HG03520 (cell line): Measurements from ENCODE around the gene IQCM.

Experiments
- ATAC-seq: cut with Tn5 transposase; IDR thresholded peaks from one replicate; pipeline ENCODE4 v1.9.1; 2021; ENCODE audit warnings: mild to moderate bottlenecking, moderate library complexity; ENCODE audit not compliant: unreplicated experiment

IQCM gene

DNA sequence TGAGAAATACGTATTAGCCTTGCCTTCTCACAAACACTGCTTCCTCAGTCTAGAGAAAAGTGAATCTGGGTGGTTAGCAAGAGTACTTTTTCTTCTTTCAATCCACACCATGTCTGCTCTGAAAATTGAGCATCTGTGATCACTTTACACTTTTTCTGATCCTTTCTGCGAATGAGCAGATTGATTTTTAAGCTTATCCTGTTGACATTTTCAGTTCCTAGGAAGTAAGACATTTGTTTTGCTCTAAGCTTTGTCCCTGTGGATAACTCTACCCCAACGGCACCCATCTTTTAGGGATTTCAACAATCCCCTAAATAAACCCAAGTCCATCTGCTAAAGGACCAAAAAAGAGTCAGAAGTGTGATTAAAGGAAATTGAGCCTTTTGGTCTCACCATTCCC lies 487.5 kb downstream of the IQCM start:
- no peak for ATAC-seq

DNA sequence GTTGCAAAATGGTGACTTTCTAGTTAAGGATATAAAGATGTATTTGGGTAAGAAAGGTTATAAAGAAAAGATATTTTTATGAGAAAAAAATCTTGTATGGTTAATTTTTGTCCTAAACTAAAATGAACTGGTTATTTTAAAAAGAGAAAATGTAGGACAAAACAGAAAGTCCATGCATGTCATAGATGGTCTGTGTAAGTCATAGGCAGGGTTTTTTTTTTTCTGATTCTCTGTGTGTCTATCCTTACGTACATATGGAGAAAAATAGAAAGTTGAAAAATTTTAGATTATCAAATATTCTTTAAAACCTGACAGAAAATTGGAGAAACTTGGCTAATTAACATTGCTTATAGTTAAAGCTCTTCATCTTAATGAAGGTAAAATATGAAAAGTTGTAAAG lies 493.4 kb downstream of the IQCM start:
- no peak for ATAC-seq

DNA sequence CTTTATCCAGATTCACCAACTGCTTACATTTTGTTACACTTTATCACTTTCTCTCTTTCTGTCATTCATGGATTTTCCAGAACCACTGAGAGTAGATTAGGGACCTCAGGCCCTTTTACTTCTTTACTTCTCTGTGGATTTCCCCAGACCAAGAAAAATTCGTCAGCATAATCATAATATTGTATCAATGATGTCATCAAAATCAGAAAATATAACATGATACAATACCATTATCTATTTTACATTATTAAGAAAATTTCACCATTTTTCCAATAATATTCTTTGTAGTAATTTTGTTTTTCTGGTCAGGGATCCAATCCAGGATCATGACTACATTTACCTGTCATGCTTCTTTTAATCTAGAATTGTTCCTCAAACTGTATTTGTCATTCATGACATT lies 494.2 kb downstream of the IQCM start:
- no peak for ATAC-seq

DNA sequence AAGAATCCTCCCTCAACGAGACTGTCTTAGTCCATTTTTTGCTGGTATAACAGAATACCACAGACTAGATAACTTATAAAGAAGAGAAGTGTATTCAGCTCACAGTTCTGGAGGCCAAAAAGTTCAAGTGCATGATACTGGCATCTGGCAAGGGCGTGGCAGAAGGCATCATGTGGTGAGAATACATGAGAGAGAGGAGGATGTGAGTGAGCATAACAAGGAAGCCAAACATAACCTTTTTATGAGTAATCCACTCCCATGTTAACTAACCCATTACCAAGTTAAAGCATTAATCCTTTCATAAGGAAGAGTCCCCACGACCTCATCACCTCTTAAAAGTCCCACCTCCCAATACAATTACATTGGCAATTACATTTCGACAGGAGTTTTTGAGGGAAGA lies 504.6 kb downstream of the IQCM start:
- ATAC-seq = no peak

DNA sequence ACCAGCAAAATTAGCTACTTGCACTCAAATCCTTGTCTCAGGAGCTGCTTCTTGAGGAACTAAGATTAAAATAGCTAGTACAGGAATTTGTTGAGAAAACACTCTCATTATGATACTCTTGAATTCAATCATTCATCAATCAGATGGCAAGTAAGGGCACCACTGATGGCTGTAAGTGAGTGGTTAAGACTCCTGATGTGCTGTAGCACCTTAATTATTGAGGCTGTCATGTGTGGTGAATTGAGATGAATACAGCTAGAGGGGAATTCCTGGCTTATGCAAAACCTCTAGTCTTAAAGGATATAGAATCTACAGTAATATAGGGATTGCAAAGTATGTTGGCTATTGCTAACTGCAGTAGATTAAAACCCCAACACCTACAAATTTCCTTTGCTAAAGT lies 509.1 kb downstream of the IQCM start:
- no peak for ATAC-seq
